PC-9 (cell line): ENCODE results near the gene SMOC2.

Experiments used
- EZH2 ChIP-seq: fragments of 200-600 bp; sonication (generic); IDR thresholded peaks from 2 replicates; pipeline ENCODE4 v1.8.0; 2017; ENCODE audit warnings: antibody characterized with exemption, low read depth
- TF ChIP-seq, protein P1 (sequence below): fragments of 200-600 bp; sonication (generic); conservative IDR thresholded peaks from 2 replicates; pipeline ENCODE4 v1.6.1; 2017; ENCODE audit warnings: mixed run types, antibody characterized with exemption, mild to moderate bottlenecking, moderate library complexity

GRCh38 chr6:168678077-168678476 is 237.1 kb downstream of the SMOC2 start:
- TF ChIP-seq, protein P1, sequence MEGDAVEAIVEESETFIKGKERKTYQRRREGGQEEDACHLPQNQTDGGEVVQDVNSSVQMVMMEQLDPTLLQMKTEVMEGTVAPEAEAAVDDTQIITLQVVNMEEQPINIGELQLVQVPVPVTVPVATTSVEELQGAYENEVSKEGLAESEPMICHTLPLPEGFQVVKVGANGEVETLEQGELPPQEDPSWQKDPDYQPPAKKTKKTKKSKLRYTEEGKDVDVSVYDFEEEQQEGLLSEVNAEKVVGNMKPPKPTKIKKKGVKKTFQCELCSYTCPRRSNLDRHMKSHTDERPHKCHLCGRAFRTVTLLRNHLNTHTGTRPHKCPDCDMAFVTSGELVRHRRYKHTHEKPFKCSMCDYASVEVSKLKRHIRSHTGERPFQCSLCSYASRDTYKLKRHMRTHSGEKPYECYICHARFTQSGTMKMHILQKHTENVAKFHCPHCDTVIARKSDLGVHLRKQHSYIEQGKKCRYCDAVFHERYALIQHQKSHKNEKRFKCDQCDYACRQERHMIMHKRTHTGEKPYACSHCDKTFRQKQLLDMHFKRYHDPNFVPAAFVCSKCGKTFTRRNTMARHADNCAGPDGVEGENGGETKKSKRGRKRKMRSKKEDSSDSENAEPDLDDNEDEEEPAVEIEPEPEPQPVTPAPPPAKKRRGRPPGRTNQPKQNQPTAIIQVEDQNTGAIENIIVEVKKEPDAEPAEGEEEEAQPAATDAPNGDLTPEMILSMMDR: no peak
- TF ChIP-seq EZH2: no peak
